ENCODE measurements around the gene MIA.

MIA gene

GRCh38 chr19:40791996-40792395 is 16.7 kb downstream of the MIA start:
- Histone ChIP-seq H3K4me3 (ENCODE audit: low read depth, low read length) (no peak overlapping the region), H3K27ac (ENCODE audit: extremely low read depth, low read depth, low read length) (no peak overlapping the region; the same call in 1 of the 2 replicates)
- CTCF ChIA-PET = interaction anchor here (1.1 to 2.3 kb wide), 2 partner anchors 15 to 157 kb away, joined by 4 to 6 read pairs; no protein-coding TSS in a partner anchor

GRCh38 chr19:40797166-40797962 is 22.0 kb downstream of the MIA start:
- POLR2A ChIA-PET = interaction anchor here (0.6 to 3.6 kb wide), 8 partner anchors 9 to 354 kb away, joined by 3 to 66 read pairs (median 4); partner anchors contain the start of gene RAB4B
- no peak for TF ChIP-seq ZNF701 (tag by site-specific recombination; IDR thresholded peaks at IDR 0.05)
- peak; percentile 14; the same call in 1 of the 2 replicates for TF ChIP-seq ZNF18 (tag by site-specific recombination; IDR thresholded peaks at IDR 0.05)
- no peak for TF ChIP-seq ZNF354C (tag by site-specific recombination; IDR thresholded peaks at IDR 0.05; ENCODE audit: borderline replicate concordance, low read depth)
- peak; percentile 14; the same call in 1 of the 2 replicates for TF ChIP-seq ZNF157 (tag by site-specific recombination; IDR thresholded peaks at IDR 0.05)
- no peak for TF ChIP-seq ZNF514 (tag by site-specific recombination; IDR thresholded peaks at IDR 0.05)
- TF ChIP-seq ZNF521 (tag by site-specific recombination; IDR thresholded peaks at IDR 0.05) = no peak
- TF ChIP-seq SCRT2 (tag by site-specific recombination; IDR thresholded peaks at IDR 0.05) = peak; percentile 71
- TF ChIP-seq ZNF121 (tag by site-specific recombination; IDR thresholded peaks at IDR 0.05) = peak; percentile 92
- TF ChIP-seq ZNF114 (tag by site-specific recombination; IDR thresholded peaks at IDR 0.05) = no peak
- TF ChIP-seq KLF10 (tag by site-specific recombination; IDR thresholded peaks at IDR 0.05) = no peak

More at GRCh38 chr19:40791996-40792395, 16.7 kb downstream of the MIA start:
- Histone ChIP-seq H3K4me1 (ENCODE audit: control insufficient read depth, insufficient read depth, low read length) (0 out of 2 replicates have a peak, but pooled peaks cover 3% of the 10 kb centered on the region), H3K9me3 (ENCODE audit: control insufficient read depth, insufficient read depth, low read depth, low read length) (no peaks in the 10 kb centered on the region), H3K36me3 (ENCODE audit: control insufficient read depth in 2 of 2, insufficient read depth in 1 of 2, low read length in 2 of 2) (peaks cover 0 to 37% of the 10 kb centered on the region in 2 experiments; a peak in 2 of 3 replicates)
- POLR2A ChIA-PET = interaction anchor here (1.3 to 2.3 kb wide), 2 partner anchors 14 to 42 kb away, joined by 4 to 16 read pairs; partner anchors contain the start of genes ACTMAP and RAB4B
- TF ChIP-seq ZNF266 (tag by site-specific recombination; IDR thresholded peaks at IDR 0.05; ENCODE audit: low read depth) (no peak), ZNF416 (tag by site-specific recombination; IDR thresholded peaks at IDR 0.05) (no peak), GLIS2 (tag by site-specific recombination; IDR thresholded peaks at IDR 0.05) (no peak), ZNF366 (tag by site-specific recombination; conservative IDR thresholded peaks at IDR 0.05) (0 out of 2 replicates have a peak, but pooled peaks have one; percentile 18), ZBTB17 (tag by site-specific recombination; IDR thresholded peaks at IDR 0.05) (0 out of 2 replicates have a peak, but pooled peaks have one; percentile 34), PRDM2 (tag by site-specific recombination; IDR thresholded peaks at IDR 0.05; ENCODE audit: borderline replicate concordance) (no peak)

More at GRCh38 chr19:40797166-40797962, 22.0 kb downstream of the MIA start:
- no peaks in the 10 kb centered on the region for H3K9me3 ChIP-seq (ENCODE audit: control insufficient read depth, insufficient read depth, low read depth, low read length)
- H3K36me3 ChIP-seq (ENCODE audit: control insufficient read depth in 2 of 2, insufficient read depth in 1 of 2, low read length in 2 of 2) = peaks cover 19 to 40% of the 10 kb centered on the region in 2 experiments
- peaks cover 30% of the 10 kb centered on the region for H3K4me1 ChIP-seq (ENCODE audit: control insufficient read depth, insufficient read depth, low read length)
- H3K27ac ChIP-seq (ENCODE audit: extremely low read depth, low read depth, low read length) = peak overlapping the region; percentile 77; the same call in 1 of the 2 replicates
- CTCF ChIA-PET = interaction anchor here (0.7 to 5.0 kb wide), 7 partner anchors 10 to 352 kb away, joined by 3 to 43 read pairs (median 3); partner anchors contain the start of gene RAB4B
- H3K4me3 ChIP-seq (ENCODE audit: low read depth, low read length) = no peak overlapping the region
